Adipose tissue (tissue), 3 donors: ENCODE data around the gene KCNB1. TPM values are rescaled to one million over a fixed set of nuclear protein-coding genes. Genes with fewer than 3 reads are reported as not detected.

Source experiments
- H3K27ac ChIP-seq: one replicate; pipeline ENCODE4 v1.5.1; 2013; ENCODE audit warnings: low read depth, low read length
- WGBS, 3 donors: extraction: QIAGEN DNeasy Blood & Tissue Kit; methylation state at CpG; one replicate each; pipeline ENCODE4 v1.1.7; 2013; 5-methylcytosine and 5-hydroxymethylcytosine counted together
- polyA plus RNA-seq, 3 donors: library from polyadenylated mRNA; stranded (reverse); fragments of 200-250 nt; gene quantifications; one replicate each; pipeline ENCODE4 v1.2.3, GENCODE V29; 2013
- donor health status: healthy with polysubstance abuse.
- donor health status: Bipolar disorder and iron deficiency.
- donor health status: healthy.

Gene KCNB1
- polyA plus RNA-seq, 3 donors, result 0.64 to 4.2 (median 1.3) TPM

DNA sequence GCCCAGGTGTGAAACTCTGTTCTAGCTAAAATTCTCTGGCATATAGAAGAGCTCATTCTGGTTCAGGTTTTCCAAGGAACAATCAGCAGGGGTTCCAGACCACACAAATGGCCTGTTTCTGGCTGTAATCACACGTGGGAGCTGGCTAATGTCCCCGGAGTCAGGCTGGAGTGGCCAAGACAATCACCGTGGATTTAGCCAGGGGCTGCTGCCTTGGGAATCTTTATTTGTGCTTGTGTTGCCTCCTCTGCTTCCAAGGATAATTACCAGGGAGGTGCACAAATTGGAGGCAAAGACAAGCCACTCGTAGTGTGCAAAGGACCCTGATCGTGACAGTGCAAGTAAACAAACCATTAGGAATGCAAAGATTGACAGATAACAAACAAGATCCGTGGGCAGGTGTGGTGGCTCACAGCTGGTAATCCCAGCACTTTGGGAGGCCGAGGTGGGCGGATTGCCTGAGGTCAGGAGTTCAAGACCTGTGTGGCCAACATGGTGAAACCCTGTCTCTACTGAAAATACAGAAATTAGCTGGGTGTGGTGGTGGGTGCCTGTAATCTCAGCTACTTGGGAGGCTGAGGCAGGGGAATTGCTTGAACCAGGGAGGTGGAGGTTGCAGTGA lies 77.3 kb downstream of the KCNB1 start:
- H3K27ac ChIP-seq, result no peak overlapping the region
- 37 to 46% (median 39%) methylated on average over 8 of the region's 8 CpGs for WGBS, 3 donors

- WGBS, 3 donors, result 88 to 91% (median 89%) methylated on average over 3 of the region's 3 CpGs
- no peak overlapping the region for H3K27ac ChIP-seq
Observed at GRCh38 chr20:49404461-49404860, 78.0 kb downstream of the KCNB1 start.

DNA sequence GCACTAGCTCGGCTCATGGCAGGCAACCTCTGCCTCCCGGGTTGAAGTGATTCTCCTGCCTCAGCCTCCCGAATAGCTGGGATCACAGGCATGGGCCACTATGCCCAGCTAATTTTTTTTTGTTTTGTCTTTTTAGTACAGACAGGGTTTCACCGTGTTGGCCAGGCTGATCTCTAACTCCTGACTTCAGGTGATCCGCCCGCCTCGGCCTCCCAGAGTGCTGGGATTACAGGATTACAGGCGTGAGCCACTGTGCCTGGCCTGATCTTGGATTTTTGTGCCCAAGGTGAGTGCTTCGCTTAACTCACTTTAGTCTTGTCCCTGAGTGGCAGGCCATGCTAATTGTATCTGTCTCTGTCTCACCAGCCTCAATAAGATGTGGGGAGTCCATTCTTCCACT lies 78.6 kb downstream of the KCNB1 start:
- 88 to 95% (median 90%) methylated on average over 9 of the region's 9 CpGs for WGBS, 3 donors
- no peak overlapping the region for H3K27ac ChIP-seq

- WGBS, 3 donors, result 68 to 95% (median 94%) methylated on average over 2 of the region's 2 CpGs
- H3K27ac ChIP-seq, result no peak overlapping the region
Observed at GRCh38 chr20:49403012-49403411, 79.5 kb downstream of the KCNB1 start.

- H3K27ac ChIP-seq, result no peak overlapping the region
- 29 to 60% (median 45%) methylated on average over 3 of the region's 3 CpGs for WGBS, 3 donors
Observed at GRCh38 chr20:49400904-49401303, 81.6 kb downstream of the KCNB1 start.

DNA sequence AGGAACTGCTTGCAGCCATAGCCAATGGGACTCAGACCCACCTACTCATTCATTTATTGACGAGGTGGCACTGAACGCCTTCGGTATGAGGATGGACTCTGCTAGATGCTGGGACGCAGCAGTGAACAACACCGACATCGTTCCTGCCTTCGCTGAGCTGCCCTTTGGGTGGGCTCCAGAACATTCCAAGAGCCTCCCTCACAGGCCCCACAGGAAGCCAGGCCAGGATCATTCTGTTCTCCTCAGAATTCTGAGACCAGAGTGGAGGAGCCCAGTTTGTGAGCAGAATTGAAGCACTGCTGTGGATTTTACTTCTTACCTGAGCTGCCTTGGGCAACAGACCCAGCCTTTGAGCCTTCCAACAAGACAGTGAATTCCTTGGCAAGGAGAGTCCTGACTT lies 82.1 kb downstream of the KCNB1 start:
- H3K27ac ChIP-seq, result no peak overlapping the region
- 47 to 71% (median 50%) methylated on average over 7 of the region's 7 CpGs for WGBS, 3 donors

DNA sequence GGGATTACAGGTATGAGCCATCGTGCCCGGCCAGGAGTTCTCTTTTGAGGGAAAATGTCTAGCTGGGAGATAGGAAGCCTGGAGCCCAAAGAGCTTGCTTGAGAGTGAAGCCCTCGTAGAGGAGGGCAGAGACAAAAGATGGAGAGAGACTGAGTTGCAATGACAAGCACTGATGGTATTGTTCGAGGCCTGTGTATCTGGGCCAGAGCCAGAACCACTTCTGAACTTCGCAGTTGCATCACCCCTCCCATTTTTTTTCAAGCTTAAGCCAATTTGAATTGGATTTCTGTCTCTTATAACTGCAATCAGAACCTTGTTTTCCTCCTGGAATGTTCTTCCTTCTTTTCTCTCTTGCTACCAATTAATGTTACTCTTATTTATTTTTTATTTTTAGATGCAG lies 83.1 kb downstream of the KCNB1 start:
- WGBS, 3 donors, result 42 to 62% (median 52%) methylated on average over 5 of the region's 5 CpGs
- no peak overlapping the region for H3K27ac ChIP-seq

DNA sequence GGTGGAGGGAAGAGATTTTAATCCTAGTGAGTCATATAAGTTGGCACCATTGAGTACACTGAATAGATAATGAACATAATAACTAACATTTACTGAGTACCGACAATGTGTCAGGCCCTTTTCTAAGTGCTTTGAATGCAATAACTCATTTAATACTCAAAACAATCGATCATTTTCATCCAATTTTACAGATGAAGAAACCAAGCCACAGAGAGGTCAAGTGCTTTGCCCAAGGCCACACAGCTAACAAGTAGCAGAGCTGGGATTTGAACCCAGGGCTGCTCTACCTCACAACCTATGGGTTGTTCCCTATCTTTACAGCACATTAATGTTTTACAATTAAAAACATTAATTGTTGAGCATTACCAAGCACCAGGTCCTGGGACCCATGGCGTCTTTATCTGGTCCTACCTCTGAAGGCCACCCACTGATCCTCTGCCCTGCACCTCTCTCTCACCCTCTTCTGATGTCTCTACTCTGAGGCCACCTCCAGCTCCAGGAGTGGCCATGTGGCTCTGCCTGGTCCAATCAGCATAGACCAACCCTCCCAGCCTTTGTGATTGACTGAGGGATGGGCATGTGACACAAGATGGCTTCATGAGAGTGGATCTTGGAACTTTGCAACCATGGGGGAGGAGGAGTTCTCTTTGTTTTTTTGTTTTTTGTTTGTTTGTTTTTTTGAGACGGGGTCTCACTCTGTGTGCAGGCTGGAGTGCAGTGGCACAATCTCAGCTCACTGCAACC lies 83.9 kb downstream of the KCNB1 start:
- no peak overlapping the region for H3K27ac ChIP-seq
- WGBS, 3 donors, result 80 to 94% (median 87%) methylated on average over 4 of the region's 4 CpGs

GRCh38 chr20:49397525-49397924 lies 84.9 kb downstream of the KCNB1 start:
- WGBS, 3 donors, result 72 to 86% (median 79%) methylated on average over 6 of the region's 6 CpGs
- no peak overlapping the region for H3K27ac ChIP-seq

- no peak overlapping the region for H3K27ac ChIP-seq
- 87 to 95% (median 92%) methylated on average over 7 of the region's 7 CpGs for WGBS, 3 donors
Observed at GRCh38 chr20:49396230-49396629, 86.2 kb downstream of the KCNB1 start.

DNA sequence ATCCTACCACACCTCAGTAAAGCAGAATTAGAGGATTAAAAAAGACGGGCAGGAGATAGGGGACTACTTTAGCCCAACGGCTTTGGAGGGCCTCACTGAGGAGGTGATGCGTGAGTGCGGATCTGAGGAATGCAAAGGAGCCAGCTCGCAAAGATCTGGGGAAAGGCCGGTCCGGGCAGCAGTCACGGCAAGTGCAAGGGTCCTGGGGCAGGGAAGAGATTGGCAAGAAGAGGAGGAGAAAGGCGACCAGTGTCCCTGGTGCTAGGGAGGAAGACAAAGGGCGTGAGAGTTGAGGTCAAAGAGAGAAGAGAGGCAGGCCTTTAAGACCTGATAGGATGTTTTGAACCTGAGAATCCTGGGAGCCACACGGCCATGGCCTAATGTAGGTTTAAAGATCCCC lies 86.8 kb downstream of the KCNB1 start:
- WGBS, 3 donors, result 86 to 93% (median 88%) methylated on average over 11 of the region's 11 CpGs
- H3K27ac ChIP-seq, result no peak overlapping the region

DNA sequence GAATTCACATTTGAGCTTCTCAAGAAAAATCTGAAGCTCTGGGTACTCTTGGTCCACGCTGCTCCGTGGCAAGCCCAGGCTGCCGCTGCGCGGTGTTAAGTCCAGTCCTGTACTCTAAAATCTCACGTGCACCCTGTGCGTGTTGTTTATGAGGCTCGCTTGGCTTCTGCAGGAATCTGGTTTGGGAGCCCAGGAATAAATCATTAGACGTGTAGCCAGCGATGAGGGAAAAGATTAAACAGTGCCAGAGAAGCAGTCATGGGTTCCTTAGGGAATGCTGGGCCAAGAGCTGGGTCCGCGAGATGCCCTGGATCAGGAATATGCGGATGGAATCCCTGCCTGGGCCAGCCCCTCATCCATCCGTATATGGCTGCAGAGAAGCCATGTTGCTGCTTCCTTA lies 87.3 kb downstream of the KCNB1 start:
- H3K27ac ChIP-seq, result no peak overlapping the region
- WGBS, 3 donors, result 49 to 59% (median 59%) methylated on average over 14 of the region's 14 CpGs

DNA sequence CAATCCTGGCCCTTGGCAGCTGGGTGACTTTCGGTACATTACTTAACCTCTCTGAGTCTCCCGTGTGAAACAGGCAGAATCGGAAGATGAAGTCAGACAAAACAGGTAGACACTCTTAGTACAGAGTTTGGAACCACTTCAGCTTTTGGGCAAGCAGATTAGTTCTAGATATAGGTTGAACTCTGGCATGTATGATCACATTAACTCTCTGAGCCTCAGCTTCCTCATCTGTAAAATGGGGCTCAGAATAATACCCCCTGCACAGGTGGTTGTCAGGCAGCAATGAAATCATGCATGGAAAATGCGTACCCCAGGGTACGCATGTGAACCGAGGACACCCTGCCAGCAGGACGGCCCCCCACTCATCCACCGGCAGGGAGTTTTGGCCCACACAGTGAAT lies 87.7 kb downstream of the KCNB1 start:
- no peak overlapping the region for H3K27ac ChIP-seq

DNA sequence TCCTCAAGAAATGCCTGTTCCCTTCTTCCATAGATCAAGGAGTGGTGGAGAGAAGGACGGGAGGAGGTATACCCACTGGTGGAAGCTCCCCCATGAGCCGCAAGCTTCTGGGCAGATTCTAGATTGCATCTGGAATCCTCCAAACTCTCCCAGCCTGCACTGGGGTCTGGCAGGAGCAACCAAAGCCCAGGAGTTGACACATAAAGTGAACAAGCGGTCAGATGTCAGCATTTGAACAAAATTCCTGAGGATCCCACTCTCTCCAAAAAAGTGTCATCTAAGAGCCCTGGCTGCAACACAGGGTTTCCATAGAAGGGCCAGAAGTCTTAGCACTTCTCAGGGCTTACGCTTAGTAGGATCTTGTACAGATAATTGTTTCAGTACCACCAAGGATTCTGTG lies 88.2 kb downstream of the KCNB1 start:
- 67 to 85% (median 78%) methylated on average over 4 of the region's 4 CpGs for WGBS, 3 donors
- H3K27ac ChIP-seq, result no peak overlapping the region

More for the DNA sequence above, 87.7 kb downstream of the KCNB1 start:
- 63 to 79% (median 72%) methylated on average over 8 of the region's 8 CpGs for WGBS, 3 donors

- 75 to 80% (median 78%) methylated on average over 1 of the region's 1 CpG for WGBS, 3 donors
- no peak overlapping the region for H3K27ac ChIP-seq
Observed at GRCh38 chr20:49393803-49394202, 88.7 kb downstream of the KCNB1 start.

GRCh38 chr20:49392745-49393144 lies 89.7 kb downstream of the KCNB1 start:
- WGBS, 3 donors, result 37 to 87% (median 78%) methylated on average over 4 of the region's 4 CpGs
- H3K27ac ChIP-seq, result no peak overlapping the region

GRCh38 chr20:49391404-49392245 lies 90.8 kb downstream of the KCNB1 start:
- 62 to 77% (median 65%) methylated on average over 7 of the region's 7 CpGs for WGBS, 3 donors

DNA sequence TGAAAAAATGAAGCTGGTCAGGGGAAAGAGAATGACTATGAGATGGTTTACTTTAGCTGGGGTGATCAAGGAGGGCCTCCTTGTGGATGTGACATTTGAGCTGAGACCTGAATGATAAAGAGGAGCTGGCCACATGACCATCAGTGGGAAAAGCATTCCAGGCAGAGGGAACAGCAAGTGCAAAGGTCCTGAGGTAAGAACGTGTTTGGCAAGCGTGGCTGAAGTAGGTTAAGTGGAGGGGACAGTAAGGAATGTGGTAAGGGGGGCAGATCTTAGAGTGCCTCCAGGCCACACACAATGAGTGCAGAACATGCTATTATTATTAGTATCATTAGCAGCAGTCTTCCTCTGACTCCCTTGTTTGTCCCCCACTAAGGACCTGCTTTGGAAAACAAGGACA lies 92.6 kb downstream of the KCNB1 start:
- WGBS, 3 donors, result 78 to 89% (median 84%) methylated on average over 2 of the region's 2 CpGs
- no peak overlapping the region for H3K27ac ChIP-seq

More at GRCh38 chr20:49391404-49392245, 90.8 kb downstream of the KCNB1 start:
- H3K27ac ChIP-seq, result no peak overlapping the region

GRCh38 chr20:49388744-49389143 lies 93.7 kb downstream of the KCNB1 start:
- no peak overlapping the region for H3K27ac ChIP-seq
